ENCODE results near the gene ZBTB22.
"Not testable (repeated sequence)": the region's sequence is repeated elsewhere in the genome, so short reads cannot be mapped to it uniquely, and the experiment has no call there.

The ZBTB22 gene

DNA sequence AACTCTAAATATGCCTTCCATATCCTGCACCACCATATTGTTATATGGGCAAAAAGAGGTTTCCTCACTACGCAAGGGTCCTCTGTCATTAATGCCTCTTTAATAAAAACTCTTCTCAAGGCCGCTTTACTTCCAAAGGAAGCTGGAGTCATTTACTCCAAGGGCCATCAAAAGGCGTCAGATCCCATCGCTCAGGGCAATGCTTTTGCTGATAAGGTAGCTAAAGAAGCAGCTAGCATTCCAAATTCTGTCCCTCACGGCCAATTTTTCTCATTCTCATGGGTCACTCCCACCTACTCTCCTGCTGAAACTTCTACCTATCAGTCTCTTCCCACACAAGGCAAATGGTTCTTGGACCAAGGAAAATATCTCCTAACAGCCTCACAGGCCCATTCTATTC, 30.3 kb upstream of the ZBTB22 start:
- H3K9me3 ChIP-seq (ENCODE audit: control insufficient read depth, insufficient read depth, low read length), result no peaks in the 10 kb centered on the region
- no peak overlapping the region for H3K27ac ChIP-seq (ENCODE audit: low read length)
- no CpG with 5 or more reads among the region's 5 CpGs for WGBS (ENCODE audit: insufficient coverage, insufficient read length)
- no peaks in the 10 kb centered on the region for H3K27me3 ChIP-seq (ENCODE audit: control insufficient read depth, insufficient read depth, low read length)
- H3K4me1 ChIP-seq (ENCODE audit: control insufficient read depth, insufficient read depth, low read length), result no peaks in the 10 kb centered on the region
- DNase-seq (ENCODE audit: low read depth, low spot score), result no peak
- H3K4me3 ChIP-seq (ENCODE audit: low read length), result no peak overlapping the region
- no peaks in the 10 kb centered on the region for H3K36me3 ChIP-seq (ENCODE audit: control insufficient read depth, insufficient read depth, low read length)

DNA sequence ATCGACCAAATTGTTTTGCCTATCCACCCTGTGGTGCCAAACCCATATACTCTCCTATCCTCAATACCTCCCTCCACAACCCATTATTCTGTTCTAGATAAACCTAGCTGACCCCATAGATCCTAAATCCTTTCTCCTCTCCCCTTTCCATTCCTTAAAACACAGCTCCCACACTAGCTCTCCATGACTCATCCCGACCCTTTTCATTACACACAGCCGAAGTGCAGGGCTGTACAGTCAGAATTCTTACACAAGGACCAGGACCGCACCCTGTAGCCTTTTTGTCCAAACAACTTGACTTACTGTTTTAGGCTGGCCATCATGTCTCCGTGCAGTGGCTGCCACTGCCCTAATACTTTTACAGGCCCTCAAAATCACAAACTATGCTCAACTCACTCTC, 29.4 kb upstream of the ZBTB22 start:
- WGBS (ENCODE audit: insufficient coverage, insufficient read length), result 100% methylated on average over 1 of the region's 5 CpGs
- H3K4me3 ChIP-seq (ENCODE audit: low read length); H3K36me3 ChIP-seq (ENCODE audit: control insufficient read depth, insufficient read depth, low read length); DNase-seq (ENCODE audit: low read depth, low spot score); H3K27ac ChIP-seq (ENCODE audit: low read length); H3K9me3 ChIP-seq (ENCODE audit: control insufficient read depth, insufficient read depth, low read length); H3K4me1 ChIP-seq (ENCODE audit: control insufficient read depth, insufficient read depth, low read length); H3K27me3 ChIP-seq (ENCODE audit: control insufficient read depth, insufficient read depth, low read length): not testable (repeated sequence)

GRCh38 chr6:33344701-33345697, 27.5 kb upstream of the ZBTB22 start:
- Histone ChIP-seq H3K4me3 (ENCODE audit: low read length) (no peak overlapping the region), H3K4me1 (ENCODE audit: control insufficient read depth, insufficient read depth, low read length) (no peaks in the 10 kb centered on the region), H3K27ac (ENCODE audit: low read length) (no peak overlapping the region), H3K36me3 (ENCODE audit: control insufficient read depth, insufficient read depth, low read length) (no peaks in the 10 kb centered on the region), H3K9me3 (ENCODE audit: control insufficient read depth, insufficient read depth, low read length) (no peaks in the 10 kb centered on the region), H3K27me3 (ENCODE audit: control insufficient read depth, insufficient read depth, low read length) (no peaks in the 10 kb centered on the region)
- no peak for DNase-seq (ENCODE audit: low read depth, low spot score)
- no CpG with 5 or more reads among the region's 22 CpGs for WGBS (ENCODE audit: insufficient coverage, insufficient read length)

- Histone ChIP-seq H3K9me3 (ENCODE audit: control insufficient read depth, insufficient read depth, low read length) (no peaks in the 10 kb centered on the region), H3K36me3 (ENCODE audit: control insufficient read depth, insufficient read depth, low read length) (no peaks in the 10 kb centered on the region), H3K4me3 (ENCODE audit: low read length) (no peak overlapping the region), H3K4me1 (ENCODE audit: control insufficient read depth, insufficient read depth, low read length) (no peaks in the 10 kb centered on the region), H3K27ac (ENCODE audit: low read length) (no peak overlapping the region), H3K27me3 (ENCODE audit: control insufficient read depth, insufficient read depth, low read length) (no peaks in the 10 kb centered on the region)
- DNase-seq (ENCODE audit: low read depth, low spot score), result no peak
- WGBS (ENCODE audit: insufficient coverage, insufficient read length), result no CpG with 5 or more reads among the region's 6 CpGs
Observed at GRCh38 chr6:33343953-33344611, 26.5 kb upstream of the ZBTB22 start.

GRCh38 chr6:33343606-33343952, 26.0 kb upstream of the ZBTB22 start:
- not testable (repeated sequence) for H3K27ac ChIP-seq (ENCODE audit: low read length); DNase-seq (ENCODE audit: low read depth, low spot score); H3K4me3 ChIP-seq (ENCODE audit: low read length); H3K36me3 ChIP-seq (ENCODE audit: control insufficient read depth, insufficient read depth, low read length); H3K9me3 ChIP-seq (ENCODE audit: control insufficient read depth, insufficient read depth, low read length); H3K27me3 ChIP-seq (ENCODE audit: control insufficient read depth, insufficient read depth, low read length); H3K4me1 ChIP-seq (ENCODE audit: control insufficient read depth, insufficient read depth, low read length)
- WGBS (ENCODE audit: insufficient coverage, insufficient read length), result no CpG with 5 or more reads among the region's 7 CpGs

- Histone ChIP-seq H3K27ac (ENCODE audit: low read length) (no peak overlapping the region), H3K36me3 (ENCODE audit: control insufficient read depth, insufficient read depth, low read length) (no peaks in the 10 kb centered on the region), H3K27me3 (ENCODE audit: control insufficient read depth, insufficient read depth, low read length) (no peaks in the 10 kb centered on the region), H3K4me3 (ENCODE audit: low read length) (no peak overlapping the region), H3K9me3 (ENCODE audit: control insufficient read depth, insufficient read depth, low read length) (no peaks in the 10 kb centered on the region), H3K4me1 (ENCODE audit: control insufficient read depth, insufficient read depth, low read length) (no peaks in the 10 kb centered on the region)
- DNase-seq (ENCODE audit: low read depth, low spot score), result no peak
- no CpG with 5 or more reads among the region's 6 CpGs for WGBS (ENCODE audit: insufficient coverage, insufficient read length)
Observed at GRCh38 chr6:33339193-33339592, 21.6 kb upstream of the ZBTB22 start.

- Histone ChIP-seq H3K4me1 (ENCODE audit: control insufficient read depth, insufficient read depth, low read length) (no peaks in the 10 kb centered on the region), H3K27ac (ENCODE audit: low read length) (no peak overlapping the region), H3K4me3 (ENCODE audit: low read length) (no peak overlapping the region), H3K27me3 (ENCODE audit: control insufficient read depth, insufficient read depth, low read length) (no peaks in the 10 kb centered on the region), H3K36me3 (ENCODE audit: control insufficient read depth, insufficient read depth, low read length) (no peaks in the 10 kb centered on the region), H3K9me3 (ENCODE audit: control insufficient read depth, insufficient read depth, low read length) (no peaks in the 10 kb centered on the region)
- DNase-seq (ENCODE audit: low read depth, low spot score), result no peak
- WGBS (ENCODE audit: insufficient coverage, insufficient read length), result no CpG with 5 or more reads among the region's 3 CpGs
Observed at GRCh38 chr6:33336495-33336894, 19.0 kb upstream of the ZBTB22 start.

DNA sequence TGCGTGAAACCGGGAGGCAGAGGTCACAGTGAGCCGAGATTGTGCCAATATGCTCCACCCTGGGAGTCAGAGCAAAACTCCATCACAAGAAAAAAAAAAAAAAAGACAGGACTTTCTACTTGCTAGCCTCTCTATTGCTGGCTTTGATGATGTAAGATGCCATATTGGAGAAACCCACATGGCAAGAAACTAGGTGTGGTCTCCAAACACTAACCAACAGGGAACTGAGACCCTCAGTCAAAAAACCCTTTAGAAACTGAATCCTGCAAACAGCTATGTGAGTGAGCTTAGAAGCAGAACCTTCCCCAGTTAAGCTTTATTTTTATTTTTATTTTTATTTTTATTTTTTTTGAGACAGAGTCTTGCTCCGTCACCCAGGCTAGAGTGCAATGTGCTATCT, 18.4 kb upstream of the ZBTB22 start:
- Histone ChIP-seq H3K4me1 (ENCODE audit: control insufficient read depth, insufficient read depth, low read length) (no peaks in the 10 kb centered on the region), H3K36me3 (ENCODE audit: control insufficient read depth, insufficient read depth, low read length) (no peaks in the 10 kb centered on the region), H3K27ac (ENCODE audit: low read length) (no peak overlapping the region), H3K27me3 (ENCODE audit: control insufficient read depth, insufficient read depth, low read length) (no peaks in the 10 kb centered on the region), H3K4me3 (ENCODE audit: low read length) (no peak overlapping the region), H3K9me3 (ENCODE audit: control insufficient read depth, insufficient read depth, low read length) (no peaks in the 10 kb centered on the region)
- no peak for DNase-seq (ENCODE audit: low read depth, low spot score)
- no CpG with 5 or more reads among the region's 4 CpGs for WGBS (ENCODE audit: insufficient coverage, insufficient read length)

- no peak overlapping the region for H3K27ac ChIP-seq (ENCODE audit: low read length)
- no peak overlapping the region for H3K4me3 ChIP-seq (ENCODE audit: low read length)
- H3K27me3 ChIP-seq (ENCODE audit: control insufficient read depth, insufficient read depth, low read length), result no peaks in the 10 kb centered on the region
- no CpG with 5 or more reads among the region's 4 CpGs for WGBS (ENCODE audit: insufficient coverage, insufficient read length)
- no peak for DNase-seq (ENCODE audit: low read depth, low spot score)
- H3K4me1 ChIP-seq (ENCODE audit: control insufficient read depth, insufficient read depth, low read length), result no peaks in the 10 kb centered on the region
- H3K36me3 ChIP-seq (ENCODE audit: control insufficient read depth, insufficient read depth, low read length), result no peaks in the 10 kb centered on the region
- no peaks in the 10 kb centered on the region for H3K9me3 ChIP-seq (ENCODE audit: control insufficient read depth, insufficient read depth, low read length)
Observed at GRCh38 chr6:33333666-33334065, 16.1 kb upstream of the ZBTB22 start.

- H3K4me1 ChIP-seq (ENCODE audit: control insufficient read depth, insufficient read depth, low read length), result no peaks in the 10 kb centered on the region
- H3K4me3 ChIP-seq (ENCODE audit: low read length), result no peak overlapping the region
- H3K27me3 ChIP-seq (ENCODE audit: control insufficient read depth, insufficient read depth, low read length), result no peaks in the 10 kb centered on the region
- no peak overlapping the region for H3K27ac ChIP-seq (ENCODE audit: low read length)
- no CpG with 5 or more reads among the region's 10 CpGs for WGBS (ENCODE audit: insufficient coverage, insufficient read length)
- no peaks in the 10 kb centered on the region for H3K9me3 ChIP-seq (ENCODE audit: control insufficient read depth, insufficient read depth, low read length)
- no peaks in the 10 kb centered on the region for H3K36me3 ChIP-seq (ENCODE audit: control insufficient read depth, insufficient read depth, low read length)
- no peak for DNase-seq (ENCODE audit: low read depth, low spot score)
Observed at GRCh38 chr6:33330736-33331135, 13.2 kb upstream of the ZBTB22 start.
